T-helper 1 cell (primary cell): ENCODE results near the gene ZNF652.
"Not testable (repeated sequence)": the region's sequence is repeated elsewhere in the genome, so short reads cannot be mapped to it uniquely, and the experiment has no call there.

Experiments used
- DNase-seq, 5 donors: peaks; one replicate each; pipeline ENCODE4 v3.0.0-alpha.2; 2012 to 2020

The ZNF652 gene

GRCh38 chr17:49386373-49386772 is 24.3 kb upstream of the ZNF652 start:
- no peak for DNase-seq

DNA sequence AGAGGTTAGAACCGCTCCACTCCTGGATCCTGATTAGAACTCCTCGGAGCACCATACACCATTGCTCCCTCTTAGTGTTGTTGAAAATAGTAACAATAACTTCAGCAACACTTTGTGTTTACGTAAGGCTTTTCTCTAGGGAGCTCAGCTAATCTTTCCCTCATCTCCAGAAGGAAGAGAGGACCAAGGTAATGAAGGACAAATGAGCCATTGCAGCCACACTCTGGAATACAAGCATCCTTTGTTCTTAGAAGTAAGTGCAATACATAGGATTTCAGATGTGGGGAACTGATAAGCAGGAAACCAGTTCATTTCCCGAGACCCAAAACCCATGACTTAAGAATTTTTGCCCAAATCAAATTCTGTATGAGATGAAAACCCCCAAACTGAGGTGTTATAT is 22.9 kb upstream of the ZNF652 start:
- no peak for DNase-seq

- no peak for DNase-seq
Measured at GRCh38 chr17:49383060-49383459, 21.0 kb upstream of the ZNF652 start.

- DNase-seq: no peak
Measured at GRCh38 chr17:49382556-49382955, 20.5 kb upstream of the ZNF652 start.

DNA sequence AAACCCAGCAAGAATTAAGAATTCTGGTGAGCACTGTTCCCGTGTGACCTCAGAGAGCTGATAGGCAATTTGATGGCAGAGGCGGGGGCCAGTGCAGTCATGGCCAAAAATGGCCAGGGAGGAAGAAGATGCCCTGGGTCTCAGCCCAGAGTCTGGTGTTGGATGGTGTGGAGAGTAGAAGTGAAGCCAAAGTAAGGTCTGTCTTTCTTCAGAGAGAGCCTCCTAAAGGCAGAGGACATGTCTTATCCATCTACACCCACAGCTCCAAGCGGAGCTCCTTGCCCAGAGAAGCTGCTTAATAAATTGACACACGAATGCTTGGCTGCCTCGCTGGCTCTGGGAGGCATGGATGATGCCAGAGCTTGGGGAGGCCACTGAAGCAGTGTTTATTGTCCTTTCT is 19.7 kb upstream of the ZNF652 start:
- DNase-seq: no peak

GRCh38 chr17:49381033-49381432 is 19.0 kb upstream of the ZNF652 start:
- DNase-seq: no peak

- DNase-seq: no peak
Measured at GRCh38 chr17:49379926-49380325, 17.9 kb upstream of the ZNF652 start.

DNA sequence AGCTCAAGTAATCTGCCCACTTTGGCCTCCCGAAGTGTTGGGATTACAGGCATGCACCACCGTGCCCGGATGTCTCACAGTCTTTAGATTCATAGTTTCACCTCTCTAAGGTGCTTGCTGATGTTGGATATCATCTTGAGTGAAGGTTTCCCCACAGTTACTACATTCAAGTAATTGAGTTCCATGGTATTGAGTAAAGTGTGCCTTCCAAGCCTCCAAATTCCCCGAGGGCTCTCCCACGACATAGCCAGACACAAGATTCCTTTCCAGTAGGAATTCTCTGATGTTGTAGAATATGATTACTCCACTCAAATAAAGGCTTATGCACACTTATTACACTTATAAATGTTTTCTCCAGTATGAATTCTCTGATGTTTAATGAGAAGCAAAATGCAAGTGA is 16.3 kb upstream of the ZNF652 start:
- no peak for DNase-seq

DNA sequence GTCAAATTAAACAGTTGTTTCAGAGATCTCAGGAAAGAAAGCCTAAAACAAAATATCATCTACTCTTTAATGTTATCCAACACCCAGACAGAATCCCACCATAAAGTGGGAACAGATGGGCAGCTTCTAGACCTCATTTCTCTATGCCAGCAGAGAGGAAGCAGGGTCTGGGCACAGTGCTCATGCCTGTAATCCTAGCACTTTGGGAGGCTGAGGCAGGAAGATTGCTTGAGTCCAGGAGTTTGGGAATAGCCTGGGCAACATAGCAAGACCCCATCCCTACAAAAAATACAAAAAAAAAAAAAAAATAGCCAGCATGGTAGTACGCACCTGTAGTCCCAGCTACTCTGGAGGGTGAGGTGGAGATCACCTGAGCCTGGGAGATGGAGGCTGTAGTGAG is 13.5 kb upstream of the ZNF652 start:
- no peak for DNase-seq

DNA sequence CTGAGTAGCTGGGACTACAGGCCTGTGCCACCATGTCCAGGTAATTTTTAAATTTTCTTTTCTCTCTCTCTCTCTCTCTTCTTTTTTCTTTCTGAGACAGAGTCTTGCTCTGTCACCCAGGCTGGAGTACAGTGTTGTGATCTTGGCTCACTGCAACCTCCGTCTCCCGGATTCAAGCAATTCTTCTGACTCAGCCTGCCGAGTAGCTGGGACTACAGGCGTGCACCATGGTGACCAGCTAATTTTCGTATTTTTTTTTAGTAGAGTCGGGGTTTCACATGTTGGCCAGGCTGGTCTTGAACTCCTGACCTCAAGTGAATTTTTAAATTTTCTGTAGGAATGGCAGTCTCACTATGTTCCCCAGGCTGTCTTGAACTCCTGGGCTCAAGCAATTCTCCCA is 11.1 kb upstream of the ZNF652 start:
- no peak for DNase-seq

GRCh38 chr17:49372425-49372824 is 10.4 kb upstream of the ZNF652 start:
- no peak for DNase-seq

GRCh38 chr17:49370971-49371834 is 9.2 kb upstream of the ZNF652 start:
- no peak for DNase-seq

GRCh38 chr17:49369760-49370159 is 7.7 kb upstream of the ZNF652 start:
- no peak for DNase-seq

GRCh38 chr17:49369089-49369488 is 7.0 kb upstream of the ZNF652 start:
- no peak for DNase-seq

DNA sequence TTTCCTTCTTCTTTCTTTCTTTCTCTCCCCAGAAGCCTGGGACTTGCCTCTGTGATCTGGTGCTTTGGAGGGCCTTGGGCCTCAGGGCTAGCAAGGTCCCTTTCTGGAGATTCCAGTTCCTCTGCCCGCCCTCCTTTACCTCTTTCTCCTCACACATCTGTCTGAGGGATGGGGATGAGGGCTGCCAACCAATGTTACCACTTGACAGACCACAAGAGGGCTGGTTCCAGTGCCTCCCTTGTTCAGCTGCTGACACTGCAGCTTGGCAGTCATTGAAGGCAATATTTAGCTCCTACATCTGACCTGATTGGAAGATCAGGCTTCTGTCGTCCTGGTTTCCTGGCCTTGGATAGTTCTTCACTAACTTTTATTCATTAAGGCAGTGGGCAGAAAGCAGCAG is 3.6 kb upstream of the ZNF652 start:
- DNase-seq: peak in 4 of 5 donors; percentile 16 to 57 (median 18)

DNA sequence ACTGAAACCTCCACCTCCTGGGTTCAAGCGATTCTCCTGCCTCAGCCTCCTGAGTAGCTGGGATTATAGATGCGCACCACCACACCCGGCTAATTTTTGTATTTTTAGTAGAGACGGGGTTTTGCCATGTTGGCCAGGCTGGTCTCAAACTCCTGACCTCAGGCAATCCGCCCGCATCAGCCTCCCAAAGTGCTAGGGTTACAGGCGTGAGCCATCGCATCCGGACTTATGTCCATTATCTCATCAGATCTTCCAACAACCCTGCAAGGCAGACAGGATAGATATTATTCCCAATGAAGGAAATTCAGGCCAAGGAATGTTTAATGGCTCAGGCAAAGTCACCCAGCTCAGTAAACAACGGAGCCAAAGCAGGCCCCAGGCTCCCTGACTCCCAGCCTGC is 3.1 kb upstream of the ZNF652 start:
- DNase-seq: not testable (repeated sequence)

DNA sequence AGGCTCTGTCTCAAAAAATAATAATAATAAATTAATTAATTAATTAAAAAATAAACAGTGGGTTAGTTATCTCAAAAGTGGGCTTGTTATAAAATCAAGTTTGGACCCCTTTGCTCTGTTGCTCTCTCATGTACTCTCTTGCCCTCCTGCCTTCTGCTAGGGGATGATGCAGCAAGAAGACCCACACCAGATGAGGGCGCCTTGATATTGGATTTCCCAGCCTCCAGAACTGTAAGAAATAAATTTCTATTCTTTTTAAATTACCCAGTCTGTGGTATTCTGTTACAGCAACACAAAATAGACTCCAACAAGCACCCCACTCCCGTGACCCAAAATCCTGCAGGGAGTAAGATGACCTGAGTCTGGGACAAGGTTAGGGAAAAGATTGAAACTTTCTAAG is 2.1 kb upstream of the ZNF652 start:
- DNase-seq: no peak

- DNase-seq: no peak
Measured at GRCh38 chr17:49363251-49363650, 1.2 kb upstream of the ZNF652 start.

DNA sequence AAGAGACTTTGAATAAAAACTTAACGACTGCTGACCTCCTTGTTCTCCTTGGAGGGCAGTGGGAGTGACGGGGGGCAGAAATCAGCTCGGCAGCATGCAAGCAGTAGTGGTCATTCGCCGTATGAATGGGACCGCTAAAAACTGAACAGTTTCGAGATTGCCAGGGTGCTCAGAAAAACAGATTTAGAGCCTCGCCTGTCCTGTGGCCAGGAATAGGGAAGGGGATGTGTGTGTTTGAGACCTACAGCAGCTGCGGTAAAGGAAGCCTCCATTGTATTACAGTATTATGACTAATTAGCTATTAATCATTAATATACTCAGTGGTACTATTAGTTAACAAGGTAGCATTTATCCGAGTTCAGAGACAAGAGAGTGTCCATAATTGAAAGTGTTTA is 670 bp upstream of the ZNF652 start:
- DNase-seq: no peak

GRCh38 chr17:49361129-49361901 is 735 bp downstream of the ZNF652 start:
- peak; percentile 70 to 86 (median 82) for DNase-seq

- DNase-seq: no peak
Measured at GRCh38 chr17:49360796-49361128, 1.3 kb downstream of the ZNF652 start.

DNA sequence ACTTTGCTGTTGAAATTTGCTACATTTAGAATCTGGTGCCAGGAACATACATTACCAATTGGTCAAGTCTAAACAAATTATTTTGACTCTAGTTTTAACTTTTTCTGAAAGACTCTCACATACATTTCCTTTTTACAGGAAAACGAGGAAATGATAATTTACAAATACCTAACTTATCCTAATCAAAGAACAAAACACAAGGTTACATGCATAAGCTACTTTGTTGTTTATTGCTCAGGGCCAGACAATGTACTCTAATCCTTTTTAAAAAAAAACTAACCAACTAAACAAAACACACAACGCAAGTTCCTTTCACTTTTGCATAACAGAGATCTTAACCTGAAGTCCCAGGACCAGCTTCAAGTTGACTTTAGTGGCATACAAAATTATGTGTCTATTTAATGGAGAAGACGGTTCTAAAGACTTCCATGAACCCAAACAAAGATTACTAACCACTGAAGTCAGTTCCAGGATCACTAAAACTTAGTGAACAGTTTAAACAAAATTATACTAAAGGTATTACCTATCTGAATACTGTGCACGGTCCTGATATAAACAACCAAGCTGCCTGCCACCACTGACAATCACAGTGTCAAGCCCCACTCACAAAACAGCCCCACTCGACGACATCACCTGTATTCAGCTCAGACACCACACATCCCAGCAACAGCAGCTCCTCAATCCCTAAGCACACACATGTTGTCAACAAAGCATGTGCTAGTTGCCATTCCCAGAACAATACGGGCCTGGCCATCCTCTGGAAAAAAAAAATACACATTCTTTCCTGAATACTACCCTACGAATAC is 1.9 kb downstream of the ZNF652 start:
- DNase-seq: no peak

DNA sequence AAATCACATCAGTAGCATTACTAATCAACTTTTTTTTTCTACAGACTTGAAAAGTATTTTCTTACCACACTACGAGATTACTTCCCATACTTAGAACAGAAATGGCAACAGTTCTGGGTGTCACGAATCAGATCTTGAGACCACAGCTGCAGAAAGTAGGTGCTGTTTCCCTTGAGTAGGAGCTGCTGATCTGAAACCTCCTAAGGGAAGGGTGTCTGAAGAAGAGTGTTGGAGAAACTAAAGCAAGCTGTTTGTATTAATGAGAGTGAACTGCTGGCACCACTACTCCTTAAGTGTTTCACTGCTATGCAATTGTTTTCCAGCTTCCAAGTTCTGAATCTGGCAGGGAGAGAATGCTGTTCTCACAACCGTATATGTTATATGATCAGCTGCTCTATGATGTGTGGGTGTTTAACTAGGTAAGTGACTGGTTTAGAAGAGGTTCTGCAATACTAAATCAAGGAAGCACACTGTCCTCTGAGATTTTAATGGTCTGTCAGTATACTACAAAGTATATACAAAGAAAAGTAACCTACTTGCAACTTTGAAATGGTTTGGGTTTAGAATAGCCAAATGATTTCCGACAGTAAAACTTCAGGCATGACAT is 3.3 kb downstream of the ZNF652 start:
- peak in 1 of 5 donors; percentile 46 for DNase-seq
